HEK293T (cell line): ENCODE data around the gene GARIN3.

Experiments used
- BHLHE40 ChIP-seq: fragments of 450-650 bp; IDR thresholded peaks from 2 replicates; pipeline ENCODE4 v1.6.1; 2016; ENCODE audit warnings: mild to moderate bottlenecking, moderate library complexity, borderline replicate concordance
- CTBP1 ChIP-seq: fragments of 450-650 bp; IDR thresholded peaks from 2 replicates; pipeline ENCODE4 v1.6.1; 2016; ENCODE audit warnings: borderline replicate concordance
- FOXA1 ChIP-seq: fragments of 450-650 bp; IDR thresholded peaks from 2 replicates; pipeline ENCODE4 v1.6.1; 2016; ENCODE audit warnings: mild to moderate bottlenecking
- FOXM1 ChIP-seq: fragments of 450-650 bp; IDR thresholded peaks from 2 replicates; pipeline ENCODE4 v1.6.1; 2017; ENCODE audit warnings: mild to moderate bottlenecking, borderline replicate concordance
- HDGF ChIP-seq: fragments of 450-650 bp; IDR thresholded peaks from 2 replicates; pipeline ENCODE4 v1.6.1; 2017; ENCODE audit warnings: antibody characterized with exemption, borderline replicate concordance
- NFRKB ChIP-seq: fragments of 450-650 bp; IDR thresholded peaks from 2 replicates; pipeline ENCODE4 v1.6.1; 2016; ENCODE audit warnings: mild to moderate bottlenecking, moderate library complexity
- PKNOX1 ChIP-seq: fragments of 450-650 bp; IDR thresholded peaks from 2 replicates; pipeline ENCODE4 v1.6.1; 2016
- SUZ12 ChIP-seq: fragments of 450-650 bp; IDR thresholded peaks from 2 replicates; pipeline ENCODE4 v1.6.1; 2016; ENCODE audit warnings: mild to moderate bottlenecking
- ZNF384 ChIP-seq: fragments of 450-650 bp; IDR thresholded peaks from 2 replicates; pipeline ENCODE4 v1.6.1; 2016

- TF ChIP-seq CTBP1 (no peak), ZNF384 (no peak), NFRKB (no peak), FOXM1 (no peak), HDGF (no peak), SUZ12 (no peak), BHLHE40 (no peak), PKNOX1 (no peak), FOXA1 (no peak)
Observed at GRCh38 chr5:157189223-157189622, 23.2 kb upstream of the GARIN3 start.
